Stimulated activated CD4-positive, alpha-beta T cell treated with anti-CD3 and anti-CD28 coated beads, TNF-alpha, amount 100 ng/mL, for 1 hour (primary cell): ENCODE data around the gene KRTAP1-5.
"Not testable (repeated sequence)": the region's sequence is repeated elsewhere in the genome, so short reads cannot be mapped to it uniquely, and the experiment has no call there.

Experiments used
- DNase-seq, 3 donors: peaks; one replicate each; pipeline ENCODE4 v3.0.0-alpha.2; 2020; ENCODE audit warnings: low read depth in 3 of 3, low spot score in 1 of 3

Gene KRTAP1-5

DNA sequence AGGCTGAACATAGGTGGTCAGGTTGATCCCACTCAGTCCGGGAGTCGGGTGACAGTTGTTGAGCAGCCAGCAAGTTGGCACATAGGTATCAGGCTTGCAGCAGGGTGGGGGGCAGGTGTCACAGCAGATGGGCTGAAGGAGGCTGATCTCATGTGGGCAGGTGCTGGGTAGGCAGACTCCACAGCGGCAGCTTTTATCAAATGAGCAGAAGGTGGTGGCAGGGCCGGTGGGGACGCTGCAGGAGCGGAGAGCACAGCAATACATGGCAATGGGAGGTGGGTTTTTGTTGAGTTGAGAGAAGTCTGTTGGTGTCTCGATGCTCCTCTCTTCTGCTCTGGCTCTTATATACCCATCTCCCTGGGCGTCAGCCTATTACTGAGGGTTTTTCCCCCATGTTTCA lies 18.2 kb downstream of the KRTAP1-5 start, which contains the start of gene KRTAP3-1:
TSS of gene KRTAP3-1 (minus strand) at position 318 of the 400 bp plus-strand sequence. CDS start at position 264, 54 bp downstream.
- DNase-seq, result no peak

DNA sequence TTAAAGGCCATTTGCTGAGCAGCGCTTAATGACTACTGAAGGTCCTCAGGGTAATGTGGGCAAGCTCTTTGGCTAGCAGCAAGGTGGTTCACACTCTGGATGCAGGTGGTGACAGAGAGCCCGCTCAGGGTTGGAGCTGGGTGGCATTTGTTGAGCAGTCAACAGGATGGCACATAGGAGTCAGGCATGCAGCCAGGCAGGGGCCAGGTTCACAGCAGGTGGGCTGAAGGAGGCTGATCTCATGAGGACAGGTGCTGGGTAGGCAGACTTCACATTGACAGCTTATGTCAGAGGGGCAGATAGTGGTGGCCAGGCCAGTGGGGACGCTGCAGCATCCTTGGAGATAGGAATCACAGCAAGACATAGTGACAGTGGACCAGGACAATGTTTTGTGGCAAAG lies 22.6 kb downstream of the KRTAP1-5 start:
- DNase-seq, result no peak

DNA sequence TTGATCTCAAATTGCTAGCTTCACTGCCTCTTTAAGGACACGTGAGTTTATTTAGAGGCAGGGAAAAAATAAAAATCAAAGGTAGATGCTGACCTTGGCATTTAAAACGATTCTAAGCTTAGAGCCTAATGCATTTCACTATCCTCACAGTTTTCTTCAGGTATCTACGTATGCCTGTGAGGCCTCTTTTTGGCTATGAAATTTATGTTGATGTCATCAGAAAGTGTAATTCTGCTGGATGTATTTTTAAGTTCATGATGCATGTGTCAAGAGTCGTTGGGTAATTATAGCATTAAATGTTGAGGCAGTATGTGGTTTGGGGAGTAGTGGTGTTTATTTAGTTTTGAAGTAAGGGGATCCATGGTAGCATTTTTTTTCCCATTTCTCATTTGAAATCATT lies 23.1 kb downstream of the KRTAP1-5 start:
- no peak for DNase-seq

DNA sequence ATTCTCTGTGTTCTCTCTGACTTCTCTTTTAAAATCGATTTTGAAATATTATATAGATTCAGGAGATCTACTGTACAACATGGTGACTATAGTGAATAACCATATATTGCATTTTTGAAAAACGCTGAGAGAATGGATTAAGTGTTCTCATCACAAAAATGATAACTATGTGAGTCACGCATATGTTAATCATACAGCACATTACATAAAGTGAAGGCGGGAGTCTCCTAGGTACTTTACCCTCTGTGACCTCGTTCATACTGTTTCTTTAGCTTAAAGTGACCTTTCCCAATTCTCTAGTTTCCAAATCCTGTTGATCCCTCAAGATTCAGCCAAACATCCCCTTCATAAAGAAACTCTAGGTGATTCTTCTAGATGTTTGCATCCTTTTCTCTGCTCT lies 24.2 kb downstream of the KRTAP1-5 start:
- DNase-seq, result no peak

DNA sequence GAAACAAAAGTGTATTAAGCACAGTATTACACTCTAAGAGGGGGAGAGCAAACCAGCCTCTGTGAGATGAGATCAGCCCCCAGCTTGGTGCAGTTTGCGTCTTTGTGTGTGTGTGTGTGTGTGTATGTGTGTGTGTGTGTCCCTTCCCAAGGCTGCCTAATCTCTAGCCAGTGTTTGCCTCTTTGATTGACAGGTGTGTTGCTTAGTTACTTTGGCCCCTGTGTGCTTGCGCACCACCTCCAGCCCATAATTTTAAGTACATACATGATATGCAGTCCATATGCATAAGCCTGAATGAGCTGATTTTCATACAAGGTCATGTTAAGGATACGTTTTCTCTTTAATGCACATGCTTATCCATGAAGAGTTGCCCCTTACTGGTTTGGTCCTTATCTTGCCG lies 25.2 kb downstream of the KRTAP1-5 start:
- DNase-seq, result no peak

DNA sequence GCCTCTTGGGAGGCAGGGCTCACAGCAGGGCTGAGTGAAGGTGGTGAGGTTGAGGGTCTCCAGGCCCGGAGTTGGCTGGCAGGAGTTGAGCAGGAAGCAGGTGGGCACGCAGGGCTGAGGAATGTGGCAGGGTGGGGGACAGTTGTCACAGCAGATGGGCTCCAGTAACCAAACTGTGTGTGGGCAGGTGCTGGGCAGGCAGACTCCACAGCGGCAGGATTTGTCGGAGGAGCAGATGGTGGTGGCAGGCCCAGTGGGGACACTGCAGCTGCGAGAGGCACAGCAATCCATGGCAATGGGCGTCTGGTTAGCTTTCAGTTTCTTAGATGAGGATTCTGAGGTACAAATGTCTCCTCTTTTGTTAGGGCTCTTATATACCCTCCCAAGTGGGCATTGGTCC lies 27.4 kb downstream of the KRTAP1-5 start, which contains the start of gene KRTAP3-2:
TSS of gene KRTAP3-2 (minus strand) at position 344 of the 400 bp plus-strand sequence. CDS start at position 291, 53 bp downstream.
- not testable (repeated sequence) for DNase-seq

DNA sequence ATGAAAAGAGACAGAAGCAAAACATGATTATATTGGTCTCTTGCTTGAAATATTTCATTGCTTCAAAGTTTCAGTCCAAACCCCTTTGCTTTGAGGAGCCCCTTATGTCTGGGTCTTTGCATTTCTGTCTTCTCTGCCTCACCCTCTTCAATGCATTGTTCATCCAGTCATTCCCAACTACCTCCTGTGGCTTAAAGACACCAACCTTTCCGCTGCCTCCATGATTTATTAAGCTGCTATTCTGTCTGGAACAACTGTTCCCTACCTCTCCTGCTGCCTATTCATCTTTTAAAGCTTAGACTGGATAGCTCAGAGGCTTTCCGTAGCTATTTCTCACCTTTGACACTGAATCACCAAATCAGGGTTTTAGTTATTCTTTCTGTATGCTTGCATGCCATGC lies 29.6 kb downstream of the KRTAP1-5 start:
- no peak for DNase-seq

DNA sequence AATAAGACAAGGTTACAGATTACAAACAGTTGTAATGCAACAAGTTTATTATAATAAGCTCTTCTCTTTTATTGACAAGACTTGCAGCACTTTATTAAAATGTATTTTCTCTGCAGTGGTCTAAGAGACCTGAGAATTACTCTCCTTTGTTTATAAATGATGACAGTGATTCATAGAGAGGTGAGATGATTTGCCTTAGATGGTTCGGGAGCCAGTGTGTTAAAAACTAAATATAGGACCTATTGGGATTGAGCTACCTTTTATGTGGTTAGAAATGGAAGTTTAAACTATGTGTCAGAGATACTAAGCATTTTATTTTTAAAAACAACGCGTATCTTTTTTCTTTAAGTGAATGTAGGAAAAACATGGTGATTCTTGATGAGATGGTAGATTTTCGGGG lies 30.2 kb downstream of the KRTAP1-5 start:
- DNase-seq, result no peak

DNA sequence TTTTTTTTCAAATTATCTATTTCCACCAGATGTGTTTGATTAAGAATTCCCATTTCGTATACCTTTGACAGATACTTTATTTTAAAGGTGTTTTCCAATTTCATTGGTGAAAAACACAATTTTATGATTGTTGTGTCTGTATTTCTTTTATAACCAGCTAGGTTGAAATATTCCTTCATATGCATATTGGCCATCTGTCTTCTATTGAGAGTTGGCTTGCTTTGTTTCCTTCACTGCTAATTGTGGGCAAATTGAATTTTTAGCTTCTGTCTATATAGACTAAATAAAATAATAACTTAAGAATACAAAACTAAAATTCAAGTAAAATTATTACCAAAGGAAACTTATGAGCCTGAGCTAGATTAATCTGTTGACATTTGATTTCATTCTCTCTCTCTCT lies 31.9 kb downstream of the KRTAP1-5 start:
- no peak for DNase-seq

DNA sequence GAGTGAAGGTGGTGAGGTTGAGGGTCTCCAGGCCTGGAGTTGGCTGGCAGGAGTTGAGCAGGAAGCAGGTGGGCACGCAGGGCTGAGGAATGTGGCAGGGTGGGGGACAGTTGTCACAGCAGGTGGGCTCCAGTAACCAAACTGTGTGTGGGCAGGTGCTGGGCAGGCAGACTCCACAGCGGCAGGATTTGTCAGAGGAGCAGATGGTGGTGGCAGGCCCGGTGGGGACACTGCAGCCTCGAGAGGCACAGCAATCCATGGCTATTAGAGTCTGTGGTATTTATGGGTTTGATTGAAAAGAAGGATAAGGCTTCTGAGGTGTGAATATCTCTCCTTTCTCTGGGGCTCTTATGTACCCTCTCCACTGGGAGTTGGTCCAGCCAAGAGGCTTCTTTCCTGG lies 33.2 kb downstream of the KRTAP1-5 start, which contains the start of gene KRTAP3-3:
TSS of gene KRTAP3-3 (minus strand) at position 326 of the 400 bp plus-strand sequence. CDS start at position 259, 67 bp downstream.
- DNase-seq, result no peak

DNA sequence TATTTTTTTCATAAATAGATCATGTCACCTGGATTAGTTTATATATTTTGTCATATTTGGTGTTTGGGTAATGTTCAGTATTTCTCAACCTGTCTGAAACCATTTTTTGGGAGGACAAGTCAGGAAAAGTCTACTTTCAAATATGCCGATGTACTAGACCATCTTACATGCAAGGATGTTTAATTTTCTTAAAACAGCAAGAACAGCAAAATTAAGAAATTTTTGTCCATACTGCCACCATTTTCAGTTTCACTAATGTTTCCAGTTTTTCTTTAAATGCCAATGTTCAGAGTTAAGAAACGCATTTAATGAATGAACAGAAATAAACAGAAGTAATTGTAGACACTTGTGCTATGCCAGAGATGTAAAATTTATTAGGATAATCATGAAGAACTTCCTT lies 33.9 kb downstream of the KRTAP1-5 start:
- no peak for DNase-seq

DNA sequence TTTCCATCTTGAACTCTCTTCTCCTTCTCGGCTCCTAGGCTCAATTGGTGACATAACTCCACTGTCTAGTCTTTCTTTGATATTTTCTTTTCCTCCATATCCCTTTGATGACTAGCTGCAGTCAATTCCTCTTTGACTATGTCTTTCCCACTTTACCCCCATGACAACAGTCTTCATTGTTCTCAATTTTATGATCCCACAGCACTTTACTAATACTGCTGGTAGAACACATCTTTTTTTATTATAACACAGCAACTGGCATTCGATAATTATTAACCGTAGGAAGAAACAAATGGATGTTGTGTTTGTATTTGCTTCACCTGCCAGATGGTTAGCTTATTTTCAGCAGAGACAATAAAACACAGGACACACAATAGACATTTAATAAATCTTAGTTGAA lies 34.3 kb downstream of the KRTAP1-5 start:
- DNase-seq, result no peak

DNA sequence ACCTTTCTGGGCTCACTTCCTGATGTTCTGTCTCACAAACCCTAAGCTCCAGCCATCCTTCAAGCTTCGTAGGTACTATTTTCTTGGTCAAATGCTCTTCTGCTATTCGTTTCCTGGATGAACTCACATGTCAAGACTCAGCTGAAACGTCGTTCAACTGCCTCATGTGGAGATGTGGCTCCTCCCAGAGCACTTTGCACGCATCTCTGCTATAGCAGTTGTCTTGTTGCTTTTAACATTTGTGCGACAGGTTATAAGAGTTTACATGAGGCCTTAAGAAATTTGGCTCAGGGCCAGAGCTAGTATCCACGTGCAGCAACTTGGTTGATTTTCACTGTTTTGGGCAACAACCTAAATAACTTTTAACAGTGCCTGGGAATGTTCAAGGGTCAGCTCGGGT lies 40.1 kb downstream of the KRTAP1-5 start:
- DNase-seq, result no peak

DNA sequence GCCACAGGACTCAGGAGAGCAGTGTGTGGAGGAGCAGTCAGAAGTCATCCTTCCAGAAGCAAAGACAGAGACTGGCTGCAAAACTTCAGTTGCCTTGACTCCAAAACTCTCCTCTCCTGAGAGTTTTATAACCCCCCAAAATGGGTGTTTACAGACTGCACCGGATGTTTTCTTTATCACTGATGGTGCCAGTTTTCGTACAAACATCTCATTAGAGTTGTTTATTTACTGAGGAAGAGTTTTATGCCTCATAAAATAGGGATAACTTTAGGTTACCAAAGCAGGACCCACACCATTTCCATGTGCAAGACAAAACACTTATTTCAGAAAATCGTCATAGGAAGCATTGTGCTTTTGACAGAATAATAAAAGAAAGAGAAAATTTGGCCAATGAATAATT lies 42.8 kb downstream of the KRTAP1-5 start, which contains the start of gene KRT40:
TSS of gene KRT40 (minus strand) at position 101 of the 400 bp plus-strand sequence. CDS start at position 48, 53 bp downstream.
- DNase-seq, result no peak

DNA sequence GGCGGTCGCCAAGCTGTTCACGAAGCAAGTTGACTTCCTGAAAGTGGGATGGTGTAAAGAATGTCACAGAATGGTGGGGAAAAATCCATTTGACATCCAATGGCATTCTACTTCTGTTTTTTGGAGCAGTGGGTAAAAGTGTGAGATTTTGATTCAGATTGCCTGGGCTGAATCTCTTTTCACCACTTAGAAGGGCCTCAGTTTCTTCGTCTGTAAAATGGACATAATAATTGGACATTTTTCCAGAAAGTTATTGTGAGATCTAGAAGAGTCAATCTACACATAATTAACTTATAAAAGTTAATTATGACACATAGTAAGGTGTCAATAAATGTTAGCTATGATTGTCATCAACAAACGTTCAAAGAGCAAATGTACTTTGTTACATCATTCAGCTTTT lies 45.9 kb downstream of the KRTAP1-5 start:
- DNase-seq, result no peak

DNA sequence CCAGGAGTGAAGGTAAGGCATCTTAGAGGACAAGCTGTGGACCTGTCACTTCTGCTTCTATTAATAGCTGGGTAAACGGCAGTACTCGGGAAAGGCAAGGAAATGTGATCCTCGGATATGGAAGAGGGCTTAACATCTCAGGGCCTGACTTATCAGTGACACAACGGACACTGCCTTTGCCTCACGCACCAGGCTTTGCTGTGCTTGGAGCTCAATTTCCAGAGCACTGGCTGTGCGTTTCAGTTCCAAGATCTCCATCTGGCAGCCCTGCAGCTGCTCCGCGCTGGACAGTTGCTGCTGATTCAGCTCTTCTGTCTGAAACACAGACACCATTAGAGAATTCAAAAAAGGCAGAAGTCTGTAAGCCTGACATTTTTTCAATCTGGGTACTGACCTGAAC lies 46.4 kb downstream of the KRTAP1-5 start:
- DNase-seq, result no peak

DNA sequence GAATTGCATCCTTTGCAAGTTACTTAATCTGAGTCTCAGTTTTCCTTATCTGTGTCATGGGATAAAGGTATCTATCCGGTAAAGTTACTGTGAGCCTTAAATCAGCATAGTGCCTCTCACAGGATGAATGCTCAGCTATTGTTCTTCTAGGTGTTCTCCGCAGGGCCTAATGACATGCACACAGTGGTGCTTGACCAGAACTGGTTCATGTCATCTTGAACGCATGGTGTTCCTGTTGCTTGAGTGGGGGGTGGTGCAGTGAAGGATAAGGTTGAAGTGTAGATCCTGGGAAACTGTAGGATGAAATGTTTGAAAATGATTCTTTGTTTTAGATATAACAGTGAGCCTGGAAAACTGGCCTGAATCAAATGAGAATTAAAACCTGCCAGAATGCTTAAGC lies 46.9 kb downstream of the KRTAP1-5 start:
- DNase-seq, result no peak

DNA sequence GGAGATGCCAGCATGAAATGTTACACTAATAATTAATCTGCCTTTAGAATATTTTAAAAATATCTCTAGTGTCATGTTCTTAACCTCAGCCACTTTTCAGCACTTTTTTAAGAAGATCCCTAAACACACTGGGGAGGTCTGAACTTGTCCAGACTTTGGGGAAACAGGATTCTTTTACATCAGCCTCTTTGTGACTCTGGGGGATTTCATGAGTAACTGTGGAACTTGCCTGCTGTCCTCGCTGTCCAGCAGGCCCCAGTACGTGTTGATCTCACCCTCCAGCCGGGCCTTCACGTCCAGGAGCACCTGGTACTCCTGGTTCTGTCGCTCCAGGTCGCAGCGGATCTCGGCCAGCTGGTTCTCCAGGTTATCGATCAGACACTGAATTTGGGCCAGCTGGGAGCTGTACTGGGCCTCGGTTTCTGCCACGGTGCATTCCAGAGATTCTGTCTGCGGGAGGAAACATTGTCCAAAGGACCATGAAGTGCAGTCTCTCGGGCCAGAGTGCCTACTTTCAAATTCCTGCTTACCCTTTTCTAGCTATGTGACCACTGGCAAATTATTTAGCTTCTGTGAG lies 48.3 kb downstream of the KRTAP1-5 start:
- DNase-seq, result no peak
